Hepatocyte (in vitro differentiated cells): Measurements from ENCODE around the gene CD200. TPM values are rescaled to one million over a fixed set of nuclear protein-coding genes. Genes with fewer than 3 reads are reported as not detected.

ENCODE experiments used
- DNase-seq: peaks from one replicate; pipeline ENCODE4 v3.0.0-alpha.2; 2016; ENCODE audit warnings: low spot score
- H2AFZ ChIP-seq: fragments of 200-600 bp; sonication (generic); 2 replicates; pipeline ENCODE4 v1.6.0; 2016; ENCODE audit warnings: antibody characterized with exemption, mild to moderate bottlenecking
- H3K27ac ChIP-seq: fragments of 200-600 bp; sonication (generic); 2 replicates; pipeline ENCODE4 v1.5.1; 2016; ENCODE audit warnings: mild to moderate bottlenecking
- H3K27me3 ChIP-seq: fragments of 200-600 bp; sonication (generic); 2 replicates; pipeline ENCODE4 v1.6.1; 2016
- H3K36me3 ChIP-seq: fragments of 200-600 bp; sonication (generic); replicated peaks from 2 replicates; pipeline ENCODE4 v1.5.1; 2016; ENCODE audit warnings: low read depth; ENCODE audit not compliant: insufficient read depth
- H3K4me1 ChIP-seq: fragments of 200-600 bp; sonication (generic); 2 replicates; pipeline ENCODE4 v1.5.1; 2016; ENCODE audit warnings: mild to moderate bottlenecking, moderate library complexity; ENCODE audit not compliant: insufficient read depth
- H3K4me2 ChIP-seq: fragments of 200-600 bp; sonication (generic); 2 replicates; pipeline ENCODE4 v1.6.0; 2016
- H3K4me3 ChIP-seq: fragments of 200-600 bp; sonication (generic); 2 replicates; pipeline ENCODE4 v1.5.1; 2016; ENCODE audit warnings: mild to moderate bottlenecking
- H3K79me2 ChIP-seq: fragments of 200-600 bp; sonication (generic); 2 replicates; pipeline ENCODE4 v1.6.0; 2017; ENCODE audit warnings: mild to moderate bottlenecking
- H3K9me2 ChIP-seq: fragments of 200-600 bp; sonication (generic); replicated peaks from 2 replicates; pipeline ENCODE4 v1.6.0; 2017; ENCODE audit warnings: mild to moderate bottlenecking; ENCODE audit not compliant: insufficient read depth
- H3K9me3 ChIP-seq: fragments of 200-600 bp; sonication (generic); 2 replicates; pipeline ENCODE4 v1.5.1; 2016; ENCODE audit warnings: low read depth, mild to moderate bottlenecking
- H4K20me1 ChIP-seq: fragments of 200-600 bp; sonication (generic); 2 replicates; pipeline ENCODE4 v1.6.0; 2016; ENCODE audit warnings: mild to moderate bottlenecking; ENCODE audit not compliant: insufficient read depth, poor library complexity, severe bottlenecking
- EZH2 ChIP-seq: fragments of 200-600 bp; sonication (generic); IDR thresholded peaks from 2 replicates; pipeline ENCODE4 v1.6.1; 2016; ENCODE audit warnings: antibody characterized with exemption, mild to moderate bottlenecking, borderline replicate concordance
- EZH2phosphoT487 ChIP-seq: fragments of 200-600 bp; sonication (generic); IDR thresholded peaks from one replicate; pipeline ENCODE4 v1.6.1; 2018; ENCODE audit warnings: antibody characterized with exemption, mild to moderate bottlenecking, low read depth, moderate library complexity; ENCODE audit not compliant: unreplicated experiment, severe bottlenecking
- WGBS: methylation state at CpG from one replicate; pipeline ENCODE4 v1.1.6; 2016; ENCODE audit warnings: low lambda C conversion rate; ENCODE audit errors: missing lambda C conversion rate; 5-methylcytosine and 5-hydroxymethylcytosine counted together
- polyA plus RNA-seq: library from polyadenylated mRNA; unstranded; fragments of >200 nt; fragmentation: Nextera tagmentation; extraction: Ambion mirVana; gene quantifications from 2 replicates; pipeline ENCODE4 v1.2.1, GENCODE V29; 2016
- total RNA-seq: library from RNA; depleted of rRNA; stranded (reverse); fragments of >200 nt; gene quantifications from 2 replicates; pipeline ENCODE4 v1.2.3, GENCODE V29; 2014
- TF ChIP-seq, protein P1 (sequence below): fragments of 200-600 bp; sonication (generic); IDR thresholded peaks from 2 replicates; pipeline ENCODE4 v1.5.1; 2016; ENCODE audit warnings: antibody characterized with exemption, mild to moderate bottlenecking; ENCODE audit not compliant: poor library complexity

The CD200 gene
- total and polyA plus RNA-seq, 2 experiments from 2014 or later = 12.6 to 16.8 TPM

DNA sequence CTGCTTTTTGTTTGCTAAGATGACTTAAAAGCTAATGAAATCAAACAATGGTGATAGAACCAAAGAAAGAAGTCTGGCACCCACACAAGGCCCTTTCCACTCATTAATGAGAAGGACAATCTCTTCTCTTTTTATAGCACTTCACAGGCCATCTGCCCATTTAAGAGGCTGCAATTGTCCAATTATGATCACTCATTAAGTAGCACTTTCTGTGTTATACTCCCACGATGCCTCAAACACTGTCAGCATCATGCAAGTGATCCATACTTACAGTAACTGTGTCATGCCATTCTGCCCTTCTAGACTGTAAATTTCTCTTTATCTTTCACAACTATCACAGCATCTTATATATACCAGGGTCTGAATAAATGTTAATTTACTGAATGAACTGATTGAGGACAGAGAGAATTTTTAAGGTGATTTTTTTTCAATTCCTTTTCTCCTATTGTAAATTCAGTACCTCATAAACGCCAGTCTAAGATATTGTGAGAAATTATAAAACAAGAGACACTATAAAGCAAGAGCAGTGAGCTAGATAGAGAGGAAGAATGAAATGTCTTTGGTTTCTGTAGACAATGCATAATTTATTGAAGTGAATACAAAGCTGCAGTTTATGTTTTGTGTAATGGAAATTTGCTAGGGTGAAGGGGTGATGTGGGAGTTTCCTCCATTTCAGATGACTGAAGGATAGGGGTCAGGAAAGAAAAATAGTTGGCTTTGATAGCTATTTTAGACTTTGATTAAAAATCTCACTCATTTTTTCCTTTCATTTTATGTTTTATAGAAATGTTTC lies 17.3 kb downstream of the CD200 start:
- Histone ChIP-seq H4K20me1 (no peaks in the 10 kb centered on the region), H3K27ac (no peak overlapping the region), H3K79me2 (no peaks in the 10 kb centered on the region), H3K36me3 (no peaks in the 10 kb centered on the region), H3K9me3 (no peaks in the 10 kb centered on the region), H3K4me1 (no peaks in the 10 kb centered on the region), H3K4me2 (no peak overlapping the region), H3K9me2 (no peaks in the 10 kb centered on the region), H2AFZ (no peak overlapping the region), H3K4me3 (no peak overlapping the region), H3K27me3 (no peaks in the 10 kb centered on the region)
- DNase-seq = no peak
- TF ChIP-seq EZH2 (no peak), EZH2phosphoT487 (no peak)
- TF ChIP-seq, protein P1, sequence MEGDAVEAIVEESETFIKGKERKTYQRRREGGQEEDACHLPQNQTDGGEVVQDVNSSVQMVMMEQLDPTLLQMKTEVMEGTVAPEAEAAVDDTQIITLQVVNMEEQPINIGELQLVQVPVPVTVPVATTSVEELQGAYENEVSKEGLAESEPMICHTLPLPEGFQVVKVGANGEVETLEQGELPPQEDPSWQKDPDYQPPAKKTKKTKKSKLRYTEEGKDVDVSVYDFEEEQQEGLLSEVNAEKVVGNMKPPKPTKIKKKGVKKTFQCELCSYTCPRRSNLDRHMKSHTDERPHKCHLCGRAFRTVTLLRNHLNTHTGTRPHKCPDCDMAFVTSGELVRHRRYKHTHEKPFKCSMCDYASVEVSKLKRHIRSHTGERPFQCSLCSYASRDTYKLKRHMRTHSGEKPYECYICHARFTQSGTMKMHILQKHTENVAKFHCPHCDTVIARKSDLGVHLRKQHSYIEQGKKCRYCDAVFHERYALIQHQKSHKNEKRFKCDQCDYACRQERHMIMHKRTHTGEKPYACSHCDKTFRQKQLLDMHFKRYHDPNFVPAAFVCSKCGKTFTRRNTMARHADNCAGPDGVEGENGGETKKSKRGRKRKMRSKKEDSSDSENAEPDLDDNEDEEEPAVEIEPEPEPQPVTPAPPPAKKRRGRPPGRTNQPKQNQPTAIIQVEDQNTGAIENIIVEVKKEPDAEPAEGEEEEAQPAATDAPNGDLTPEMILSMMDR = no peak
- WGBS = 87% methylated on average over 2 of the region's 2 CpGs

GRCh38 chr3:112351036-112351435 lies 18.1 kb downstream of the CD200 start:
- H3K4me1 ChIP-seq = no peaks in the 10 kb centered on the region
- no peak overlapping the region for H3K4me2 ChIP-seq
- WGBS = 38% methylated on average over 1 of the region's 1 CpG
- H3K9me3 ChIP-seq = no peaks in the 10 kb centered on the region
- no peaks in the 10 kb centered on the region for H3K36me3 ChIP-seq
- no peak overlapping the region for H2AFZ ChIP-seq
- H3K4me3 ChIP-seq = no peak overlapping the region
- no peak overlapping the region for H3K27ac ChIP-seq
- H3K27me3 ChIP-seq = no peaks in the 10 kb centered on the region
- no peaks in the 10 kb centered on the region for H4K20me1 ChIP-seq
- TF ChIP-seq EZH2 = no peak
- TF ChIP-seq, protein P1 = no peak
- no peak for TF ChIP-seq EZH2phosphoT487
- H3K9me2 ChIP-seq = no peaks in the 10 kb centered on the region
- DNase-seq = no peak
- H3K79me2 ChIP-seq = no peaks in the 10 kb centered on the region

GRCh38 chr3:112351823-112352222 lies 18.9 kb downstream of the CD200 start:
- Histone ChIP-seq H3K9me2 (no peaks in the 10 kb centered on the region), H3K4me3 (no peak overlapping the region), H3K4me2 (no peak overlapping the region), H3K9me3 (no peaks in the 10 kb centered on the region), H3K27me3 (no peaks in the 10 kb centered on the region), H3K79me2 (no peaks in the 10 kb centered on the region), H2AFZ (no peak overlapping the region), H3K4me1 (no peaks in the 10 kb centered on the region), H3K36me3 (no peaks in the 10 kb centered on the region), H3K27ac (no peak overlapping the region), H4K20me1 (no peaks in the 10 kb centered on the region)
- no peak for TF ChIP-seq EZH2phosphoT487
- WGBS = 74% methylated on average over 2 of the region's 2 CpGs
- DNase-seq = no peak

- TF ChIP-seq EZH2 (no peak), EZH2phosphoT487 (no peak)
- TF ChIP-seq, protein P1 = no peak
- no peaks in the 10 kb centered on the region for H3K9me3 ChIP-seq
- no peaks in the 10 kb centered on the region for H3K79me2 ChIP-seq
- H2AFZ ChIP-seq = no peak overlapping the region
- no peaks in the 10 kb centered on the region for H3K4me1 ChIP-seq
- H3K27me3 ChIP-seq = no peaks in the 10 kb centered on the region
- 79% methylated on average over 5 of the region's 5 CpGs for WGBS
- H3K27ac ChIP-seq = no peak overlapping the region
- H4K20me1 ChIP-seq = no peaks in the 10 kb centered on the region
- no peaks in the 10 kb centered on the region for H3K36me3 ChIP-seq
- H3K4me3 ChIP-seq = no peak overlapping the region
- H3K4me2 ChIP-seq = no peak overlapping the region
- no peak for DNase-seq
- H3K9me2 ChIP-seq = no peaks in the 10 kb centered on the region
Measured at GRCh38 chr3:112352720-112353119, 19.8 kb downstream of the CD200 start.
